ENCODE measurements around the gene PJVK.

DNA sequence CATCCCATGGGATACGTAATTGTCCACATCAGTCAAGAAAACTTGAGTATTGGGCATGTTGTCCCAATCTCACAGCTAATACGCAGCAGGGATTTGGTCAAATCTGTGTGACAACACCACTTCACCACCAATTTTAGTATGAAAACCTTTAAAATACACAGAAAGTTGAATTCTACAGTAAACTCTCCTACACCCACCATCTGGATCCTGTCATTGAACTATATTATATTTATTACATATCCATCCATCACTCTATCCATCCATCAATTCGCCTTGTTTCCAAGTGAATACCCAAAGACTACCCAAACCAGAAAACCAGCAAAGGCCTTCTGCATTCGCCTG, 28.1 kb downstream of the PJVK start:
- TF ChIP-seq NFE2L2 (IDR thresholded peaks at IDR 0.05; ENCODE audit: low read depth, low read length) (no peak), POLR2A (IDR thresholded peaks at IDR 0.05; ENCODE audit: low read depth, low read length) (no peak)
